H9 (cell line): ENCODE measurements around the gene TBX15. TPM values are rescaled to one million over a fixed set of nuclear protein-coding genes. Genes with fewer than 3 reads are reported as not detected.

ENCODE experiments used
- DNase-seq: peaks from one replicate; pipeline ENCODE4 v3.0.0-alpha.2; 2017
- H2AFZ ChIP-seq: one replicate; pipeline ENCODE4 v1.6.1; 2013; ENCODE audit warnings: mild to moderate bottlenecking, low read length, control low read depth, moderate library complexity
- H2AK5ac ChIP-seq: 2 replicates; pipeline ENCODE4 v1.6.1; 2013; ENCODE audit warnings: low read length, control low read depth, mixed read lengths; ENCODE audit not compliant: insufficient read length
- H2BK120ac ChIP-seq: one replicate; pipeline ENCODE4 v1.6.1; 2013; ENCODE audit warnings: low read depth, mild to moderate bottlenecking, low read length, control low read depth, inconsistent platforms; ENCODE audit not compliant: poor library complexity, severe bottlenecking
- H2BK12ac ChIP-seq: 2 replicates; pipeline ENCODE4 v1.6.1; 2013; ENCODE audit warnings: low read length, control low read depth, mixed read lengths, low read depth; ENCODE audit not compliant: insufficient read length
- H2BK15ac ChIP-seq: 2 replicates; pipeline ENCODE4 v1.6.1; 2013; ENCODE audit warnings: low read depth, low read length, control low read depth
- H2BK20ac ChIP-seq: one replicate; pipeline ENCODE4 v1.6.1; 2013; ENCODE audit warnings: low read depth, mild to moderate bottlenecking, low read length, control low read depth, inconsistent platforms; ENCODE audit not compliant: poor library complexity, severe bottlenecking
- H2BK5ac ChIP-seq: 2 replicates; pipeline ENCODE4 v1.6.1; 2013; ENCODE audit warnings: low read length, control low read depth, mixed read lengths; ENCODE audit not compliant: insufficient read length
- H3K14ac ChIP-seq: 2 replicates; pipeline ENCODE4 v1.6.1; 2013; ENCODE audit warnings: low read length, control low read depth; ENCODE audit not compliant: insufficient read depth
- H3K18ac ChIP-seq: 2 replicates; pipeline ENCODE4 v1.6.1; 2013; ENCODE audit warnings: low read depth, mild to moderate bottlenecking, mixed read lengths, low read length, control low read depth; ENCODE audit not compliant: insufficient read length
- H3K23ac ChIP-seq: 2 replicates; pipeline ENCODE4 v1.6.1; 2013; ENCODE audit warnings: low read length, control low read depth, mixed read lengths, low read depth; ENCODE audit not compliant: insufficient read length
- H3K23me2 ChIP-seq: 2 replicates; pipeline ENCODE4 v1.6.1; 2013; ENCODE audit warnings: low read depth, mild to moderate bottlenecking, mixed read lengths, low read length, control low read depth; ENCODE audit not compliant: insufficient read length, poor library complexity, severe bottlenecking
- H3K27ac ChIP-seq: 2 replicates; pipeline ENCODE4 v1.5.1; 2013; ENCODE audit warnings: low read length, control low read depth, mixed read lengths, low read depth; ENCODE audit not compliant: insufficient read length
- H3K27me3 ChIP-seq: 2 replicates; pipeline ENCODE4 v1.6.1; 2013; ENCODE audit warnings: low read length, control low read depth, inconsistent platforms; ENCODE audit not compliant: insufficient read depth
- H3K4ac ChIP-seq: 2 replicates; pipeline ENCODE4 v1.6.1; 2013; ENCODE audit warnings: low read depth, mild to moderate bottlenecking, control low read depth, inconsistent platforms, low read length, moderate library complexity
- H3K4me1 ChIP-seq: 2 replicates; pipeline ENCODE4 v1.6.1; 2013; ENCODE audit warnings: low read length, control low read depth, inconsistent platforms; ENCODE audit not compliant: insufficient read depth
- H3K4me2 ChIP-seq: 2 replicates; pipeline ENCODE4 v1.6.1; 2013; ENCODE audit warnings: low read length, control low read depth, mixed read lengths; ENCODE audit not compliant: insufficient read length, insufficient read depth
- H3K56ac ChIP-seq: 2 replicates; pipeline ENCODE4 v1.6.1; 2013; ENCODE audit warnings: low read depth, mild to moderate bottlenecking, mixed read lengths, low read length, control low read depth; ENCODE audit not compliant: insufficient read length
- H3K79me1 ChIP-seq: 2 replicates; pipeline ENCODE4 v1.6.1; 2013; ENCODE audit warnings: low read depth, mild to moderate bottlenecking, moderate library complexity, low read length, control low read depth, inconsistent platforms; ENCODE audit not compliant: insufficient read depth, poor library complexity, severe bottlenecking
- H3K79me2 ChIP-seq: 2 replicates; pipeline ENCODE4 v1.6.1; 2013; ENCODE audit warnings: low read length, control low read depth, inconsistent platforms; ENCODE audit not compliant: insufficient read depth
- H3K9ac ChIP-seq: 2 replicates; pipeline ENCODE4 v1.6.1; 2013; ENCODE audit warnings: low read length, control low read depth, mixed read lengths; ENCODE audit not compliant: insufficient read length; ENCODE audit errors: extremely low read depth
- H3K9me3 ChIP-seq: one replicate; pipeline ENCODE4 v1.6.1; 2013; ENCODE audit warnings: low read depth, low read length, inconsistent platforms; ENCODE audit not compliant: control insufficient read depth
- H3T11ph ChIP-seq: one replicate; pipeline ENCODE4 v1.6.1; 2013; ENCODE audit warnings: mild to moderate bottlenecking, low read length, control low read depth, inconsistent platforms
- H4K20me1 ChIP-seq: one replicate; pipeline ENCODE4 v1.6.1; 2013; ENCODE audit not compliant: control insufficient read depth, insufficient read length, insufficient read depth
- H4K5ac ChIP-seq: 2 replicates; pipeline ENCODE4 v1.6.1; 2013; ENCODE audit warnings: low read depth, mild to moderate bottlenecking, mixed read lengths, low read length, control low read depth; ENCODE audit not compliant: insufficient read length
- H4K8ac ChIP-seq: replicated peaks from 2 replicates; pipeline ENCODE4 v1.6.1; 2013; ENCODE audit warnings: low read length, control low read depth, mixed read lengths, low read depth; ENCODE audit not compliant: insufficient read length
- H4K91ac ChIP-seq: 2 replicates; pipeline ENCODE4 v1.6.1; 2013; ENCODE audit warnings: low read depth, mild to moderate bottlenecking, moderate library complexity, mixed read lengths, low read length, control low read depth; ENCODE audit not compliant: insufficient read length
- H3K27ac Mint-ChIP-seq, 3 experiments: 2 replicates in 2 of 3; 3 replicates in 1 of 3; pipeline ENCODE4 v1.8.0; 2020 to 2021; ENCODE audit warnings: mixed read lengths in 3 of 3, mild to moderate bottlenecking in 1 of 3, moderate library complexity in 1 of 3
- H3K27me3 Mint-ChIP-seq: 2 replicates; pipeline ENCODE4 v1.8.0; 2021; ENCODE audit warnings: low read depth, mild to moderate bottlenecking, moderate library complexity, mixed read lengths
- H3K36me3 Mint-ChIP-seq, 3 experiments: 2 replicates in 2 of 3; 3 replicates in 1 of 3; pipeline ENCODE4 v1.8.0; 2020 to 2021; ENCODE audit warnings: low read depth in 3 of 3, mixed read lengths in 3 of 3; ENCODE audit not compliant: insufficient read depth in 1 of 3
- H3K4me1 Mint-ChIP-seq, 2 experiments: 2 replicates each; pipeline ENCODE4 v1.8.0; 2020; ENCODE audit warnings: mixed read lengths in 2 of 2
- H3K4me3 Mint-ChIP-seq, 2 experiments: 2 replicates in 1 of 2; 3 replicates in 1 of 2; pipeline ENCODE4 v1.8.0; 2020 to 2021; ENCODE audit warnings: mild to moderate bottlenecking in 2 of 2, mixed read lengths in 2 of 2, moderate library complexity in 1 of 2
- H3K9me3 Mint-ChIP-seq, 2 experiments: 2 replicates in 1 of 2; 3 replicates in 1 of 2; pipeline ENCODE4 v1.8.0; 2020; ENCODE audit warnings: mild to moderate bottlenecking in 2 of 2, mixed read lengths in 2 of 2, moderate library complexity in 1 of 2
- WGBS: extraction: QIAGEN DNeasy Blood & Tissue Kit; methylation state at CpG from one replicate; pipeline ENCODE4 v1.1.7; 2013; ENCODE audit warnings: missing lambda C conversion rate, low lambda C conversion rate, mixed read lengths; ENCODE audit not compliant: insufficient read length; ENCODE audit errors: extremely low coverage; 5-methylcytosine and 5-hydroxymethylcytosine counted together
- total RNA-seq: library from RNA; stranded (reverse); gene quantifications from 2 replicates; pipeline ENCODE4 v1.2.1, GENCODE V29; 2021
- TF ChIP-seq, protein P1 (sequence below): fragments of 200-600 bp; sonication (generic); conservative IDR thresholded peaks from 3 replicates; pipeline ENCODE4 v1.8.0; 2021; ENCODE audit warnings: antibody characterized with exemption, mild to moderate bottlenecking

TBX15 gene
- total RNA-seq, 1 experiment from 2014 or later: 0.07 TPM

DNA sequence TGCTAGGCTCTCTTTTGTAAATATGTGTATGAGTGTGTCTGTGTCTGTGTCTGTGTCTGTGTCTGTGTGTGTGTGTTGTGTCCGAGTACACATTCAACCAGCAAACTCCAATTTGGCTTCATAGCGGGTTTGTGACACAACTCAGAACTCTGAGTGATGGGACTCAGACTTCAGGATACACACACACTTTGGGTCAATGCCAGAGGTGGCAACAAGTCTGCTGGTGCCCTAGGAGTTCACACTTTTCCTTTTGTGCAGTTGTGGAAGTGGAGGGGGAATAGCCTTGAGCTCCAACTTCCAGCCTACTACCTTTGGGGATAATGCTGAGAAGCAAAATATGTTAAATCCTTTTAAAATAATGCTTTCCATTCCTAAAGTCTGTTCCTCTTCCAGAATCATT is 16.6 kb upstream of the TBX15 start:
- H2AK5ac ChIP-seq: no peak overlapping the region
- no peak overlapping the region for H3K9ac ChIP-seq
- H3T11ph ChIP-seq: no peak overlapping the region
- DNase-seq: no peak
- H4K5ac ChIP-seq: no peak overlapping the region
- no peak overlapping the region for H3K4me2 ChIP-seq
- no peak overlapping the region for H2BK120ac ChIP-seq
- H3K23ac ChIP-seq: no peak overlapping the region
- H3K18ac ChIP-seq: no peak overlapping the region
- peaks cover 100% of the 10 kb centered on the region for H3K27me3 Mint-ChIP-seq
- no peaks in the 10 kb centered on the region; a peak in 2 of 5 replicates for H3K9me3 Mint-ChIP-seq
- H2AFZ ChIP-seq: no peak overlapping the region
- H4K91ac ChIP-seq: no peak overlapping the region
- H3K9me3 ChIP-seq: no peaks in the 10 kb centered on the region
- no peak overlapping the region for H4K8ac ChIP-seq
- no peak overlapping the region for H2BK12ac ChIP-seq
- no peaks in the 10 kb centered on the region for H3K79me1 ChIP-seq
- peaks cover 4% of the 10 kb centered on the region; the same call in 1 of the 2 replicates for H3K4me1 ChIP-seq
- no CpG with 5 or more reads among the region's 2 CpGs for WGBS
- no peak overlapping the region for H2BK15ac ChIP-seq
- TF ChIP-seq, protein P1, sequence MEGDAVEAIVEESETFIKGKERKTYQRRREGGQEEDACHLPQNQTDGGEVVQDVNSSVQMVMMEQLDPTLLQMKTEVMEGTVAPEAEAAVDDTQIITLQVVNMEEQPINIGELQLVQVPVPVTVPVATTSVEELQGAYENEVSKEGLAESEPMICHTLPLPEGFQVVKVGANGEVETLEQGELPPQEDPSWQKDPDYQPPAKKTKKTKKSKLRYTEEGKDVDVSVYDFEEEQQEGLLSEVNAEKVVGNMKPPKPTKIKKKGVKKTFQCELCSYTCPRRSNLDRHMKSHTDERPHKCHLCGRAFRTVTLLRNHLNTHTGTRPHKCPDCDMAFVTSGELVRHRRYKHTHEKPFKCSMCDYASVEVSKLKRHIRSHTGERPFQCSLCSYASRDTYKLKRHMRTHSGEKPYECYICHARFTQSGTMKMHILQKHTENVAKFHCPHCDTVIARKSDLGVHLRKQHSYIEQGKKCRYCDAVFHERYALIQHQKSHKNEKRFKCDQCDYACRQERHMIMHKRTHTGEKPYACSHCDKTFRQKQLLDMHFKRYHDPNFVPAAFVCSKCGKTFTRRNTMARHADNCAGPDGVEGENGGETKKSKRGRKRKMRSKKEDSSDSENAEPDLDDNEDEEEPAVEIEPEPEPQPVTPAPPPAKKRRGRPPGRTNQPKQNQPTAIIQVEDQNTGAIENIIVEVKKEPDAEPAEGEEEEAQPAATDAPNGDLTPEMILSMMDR: no peak
- peaks cover 7% of the 10 kb centered on the region for H3K23me2 ChIP-seq
- no peaks in the 10 kb centered on the region for H3K36me3 Mint-ChIP-seq
- H3K27ac Mint-ChIP-seq: no peak overlapping the region
- H4K20me1 ChIP-seq: no peaks in the 10 kb centered on the region
- no peak overlapping the region for H2BK20ac ChIP-seq
- no peak overlapping the region for H3K14ac ChIP-seq
- H3K4me3 Mint-ChIP-seq: no peak overlapping the region
- no peak overlapping the region for H3K4ac ChIP-seq
- H3K4me1 Mint-ChIP-seq: peaks cover 28 to 43% of the 10 kb centered on the region in 2 experiments
- no peaks in the 10 kb centered on the region for H3K79me2 ChIP-seq
- H3K27ac ChIP-seq: no peak overlapping the region
- H2BK5ac ChIP-seq: no peak overlapping the region
- peaks cover 82% of the 10 kb centered on the region for H3K27me3 ChIP-seq
- H3K56ac ChIP-seq: no peak overlapping the region
